ENCODE data around the gene STAU1.
A peak's percentile ranks its signal among the peaks of the same experiment; 100 is the strongest.
"Not testable (repeated sequence)": the region's sequence is repeated elsewhere in the genome, so short reads cannot be mapped to it uniquely, and the experiment has no call there.

STAU1 gene

DNA sequence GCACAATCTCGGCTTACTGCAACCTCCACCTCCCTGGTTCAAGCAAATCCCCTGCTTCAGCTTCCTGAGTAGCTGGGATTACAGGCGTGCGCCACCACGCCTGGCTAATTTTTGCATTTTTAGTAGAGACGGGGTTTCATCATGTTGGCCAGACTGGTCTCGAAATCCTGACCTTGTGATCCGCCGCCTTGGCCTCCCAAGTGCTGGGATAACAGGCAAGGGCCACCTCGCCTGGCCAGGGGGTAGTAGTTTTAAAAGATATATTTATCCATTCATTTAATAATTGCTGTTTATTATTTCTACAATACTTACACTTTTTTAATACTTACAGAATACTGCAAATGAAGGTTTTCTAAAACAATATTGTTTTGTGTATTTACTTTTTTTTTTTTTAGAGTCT is 15.6 kb upstream of the STAU1 start:
- no peak for DNase-seq (ENCODE audit: low read depth)

- DNase-seq (ENCODE audit: low read depth), result no peak
Observed at GRCh38 chr20:49203011-49203410, 14.9 kb upstream of the STAU1 start.

DNA sequence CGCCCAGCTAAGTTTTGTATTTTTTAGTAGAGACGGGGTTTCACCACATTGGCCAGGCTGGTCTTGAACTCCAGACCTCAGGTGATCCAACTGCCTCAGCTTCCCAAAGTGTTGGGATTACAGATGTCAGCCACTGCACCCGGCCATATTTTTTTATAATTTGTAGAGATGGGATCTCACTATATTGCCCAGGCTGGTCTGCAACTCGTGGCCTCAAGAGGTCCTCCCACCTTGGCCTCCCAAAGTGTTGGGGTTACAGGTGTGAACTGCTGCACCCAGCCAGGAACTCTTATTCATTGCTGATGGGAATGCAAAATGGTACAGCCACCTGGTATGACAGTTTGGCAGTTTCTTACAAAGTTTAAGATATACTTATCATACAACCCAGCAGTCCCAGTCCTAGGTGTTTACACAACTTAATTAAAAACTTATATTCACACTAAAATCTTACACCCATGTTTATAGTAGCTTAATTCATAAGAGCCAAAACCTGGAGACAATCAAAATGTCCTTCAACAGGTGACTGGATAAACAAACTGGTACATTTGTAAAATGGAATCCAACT is 11.7 kb upstream of the STAU1 start:
- DNase-seq (ENCODE audit: low read depth), result no peak

DNA sequence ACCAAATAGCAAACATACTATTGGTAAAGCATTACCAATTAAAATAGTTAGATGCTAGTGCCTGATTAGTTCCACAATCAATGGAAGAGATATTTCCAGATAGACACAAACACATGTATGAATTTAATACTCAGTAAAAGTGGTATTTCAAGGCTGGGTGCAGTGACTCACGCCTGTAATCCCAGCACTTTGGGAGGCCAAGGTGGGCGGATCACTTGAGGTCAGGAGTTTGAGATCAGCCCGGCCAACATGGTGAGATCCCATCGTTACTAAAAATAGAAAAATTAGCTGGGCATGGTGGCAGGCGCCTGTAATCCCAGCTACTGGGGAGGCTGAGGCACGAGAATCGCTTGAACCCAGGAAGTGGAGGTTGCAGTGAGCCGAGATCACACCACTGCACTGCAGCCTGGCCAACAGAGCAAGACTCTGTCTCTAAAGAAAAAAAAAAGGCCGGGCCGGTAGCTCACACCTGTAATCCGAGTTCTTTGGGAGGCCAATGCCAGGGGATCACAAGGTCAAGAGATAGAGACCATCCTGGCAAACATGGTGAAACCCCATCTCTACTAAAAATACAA is 4.9 kb upstream of the STAU1 start:
- DNase-seq (ENCODE audit: low read depth), result not testable (repeated sequence)

GRCh38 chr20:49187330-49187850 is 744 bp downstream of the STAU1 start:
- DNase-seq (ENCODE audit: low read depth), result peak; percentile 8

DNA sequence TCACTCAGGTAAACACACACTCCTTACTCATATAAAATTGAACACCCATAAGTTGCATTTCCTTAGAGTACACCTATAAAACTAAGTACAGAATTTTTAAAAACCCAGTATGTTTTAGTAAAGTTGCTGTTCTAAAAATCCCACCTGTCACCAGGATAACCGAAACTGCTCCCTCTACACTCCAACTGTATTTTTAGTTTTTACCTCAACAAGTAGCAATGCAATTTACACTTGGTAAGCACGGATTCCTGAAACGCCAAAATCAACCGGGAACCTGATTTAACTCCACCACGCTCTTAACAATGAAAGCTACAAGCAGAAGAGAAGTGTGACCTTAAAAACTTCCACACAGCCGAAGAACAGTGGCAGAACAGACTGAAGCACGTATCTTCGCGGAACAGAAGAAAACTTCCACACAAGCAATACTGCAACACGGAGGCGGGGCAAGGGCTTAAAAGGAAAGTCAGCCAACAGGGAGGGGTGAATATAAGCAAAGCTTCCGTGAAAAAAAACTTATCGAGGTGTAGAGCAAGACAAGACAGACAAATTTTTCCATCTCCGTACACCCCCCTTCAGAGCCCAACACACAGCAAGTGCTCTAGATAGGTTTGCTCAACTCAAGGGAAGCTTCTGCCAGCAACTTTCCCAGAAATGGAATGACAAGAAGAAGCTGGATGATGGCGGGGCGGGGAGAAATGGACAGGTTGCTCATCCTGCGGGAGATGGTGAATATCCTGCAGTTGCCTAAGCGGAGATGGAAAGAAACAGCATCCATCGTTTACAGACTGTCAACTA is 1.4 kb downstream of the STAU1 start:
- peak; percentile 52 for DNase-seq (ENCODE audit: low read depth)

DNA sequence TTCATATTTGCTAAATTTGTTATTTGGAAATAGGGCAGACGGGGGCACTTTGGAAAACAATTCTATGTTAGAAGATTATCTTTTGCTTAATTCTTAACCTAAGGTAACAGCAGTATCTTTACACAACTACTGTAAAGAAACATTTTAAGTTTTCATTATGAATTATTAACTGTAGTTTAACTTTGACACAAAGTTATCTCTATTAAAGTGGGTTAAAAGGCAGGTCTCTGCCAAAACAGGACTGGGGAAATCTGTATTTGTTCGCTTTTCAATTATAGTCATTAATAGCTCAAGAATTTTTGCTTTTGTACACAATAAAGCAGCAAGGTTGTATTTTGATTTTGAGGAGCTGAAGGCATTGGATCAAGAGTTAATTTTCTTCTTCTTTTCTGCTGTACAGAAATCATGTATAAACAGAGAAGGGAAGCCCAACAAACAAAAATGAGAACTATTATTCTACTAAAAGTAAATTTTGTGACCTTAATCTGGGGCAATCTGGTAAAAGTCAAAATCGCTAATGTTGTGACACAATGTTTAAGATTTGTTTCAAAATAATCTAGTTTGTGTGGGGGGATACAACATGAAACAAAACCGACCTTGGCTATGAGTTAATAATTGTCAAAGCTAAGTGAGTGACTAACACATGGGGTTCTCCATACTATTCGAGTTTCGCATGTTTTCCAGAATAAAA is 2.9 kb downstream of the STAU1 start:
- no peak for DNase-seq (ENCODE audit: low read depth)

DNA sequence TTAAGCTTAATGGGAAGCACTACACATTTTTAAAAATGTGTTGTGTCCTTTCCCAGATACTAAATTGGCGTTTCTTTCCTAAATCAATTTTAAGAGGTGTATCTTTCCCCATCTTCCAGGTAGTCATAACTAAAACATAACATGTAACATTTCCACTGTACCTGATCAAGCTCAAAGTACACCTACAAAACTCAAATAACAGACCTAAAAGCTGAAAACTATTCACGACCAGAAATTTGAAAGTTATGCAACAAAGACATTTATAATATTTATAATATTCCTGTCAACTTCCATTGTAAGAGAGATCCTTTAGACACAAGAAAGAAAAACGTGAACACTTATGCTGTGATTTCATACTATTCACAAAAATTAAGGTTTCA is 3.5 kb downstream of the STAU1 start:
- DNase-seq (ENCODE audit: low read depth), result no peak

- not testable (repeated sequence) for DNase-seq (ENCODE audit: low read depth)
Observed at GRCh38 chr20:49184084-49184501, 4.0 kb downstream of the STAU1 start.

DNA sequence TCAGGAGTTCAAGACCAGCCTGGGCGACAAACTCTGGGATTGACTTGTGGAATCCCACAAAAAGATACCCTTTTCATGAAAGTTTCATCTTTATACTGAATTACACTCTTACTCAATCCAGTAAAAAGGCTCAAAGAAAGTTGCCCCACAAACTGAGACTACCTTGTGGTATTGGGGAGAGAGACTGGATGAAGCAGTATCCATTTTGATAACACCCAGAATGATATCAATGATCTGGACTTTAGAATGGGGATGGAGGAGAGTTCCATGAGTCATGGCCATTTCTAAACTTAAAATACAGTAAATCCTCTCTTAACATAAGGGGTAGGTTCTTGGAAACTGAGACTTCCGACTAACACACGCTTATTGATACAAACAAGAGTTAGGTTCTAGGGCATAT is 4.7 kb downstream of the STAU1 start:
- DNase-seq (ENCODE audit: low read depth), result no peak

- no peak for DNase-seq (ENCODE audit: low read depth)
Observed at GRCh38 chr20:49181265-49181877, 6.8 kb downstream of the STAU1 start.

- DNase-seq (ENCODE audit: low read depth), result no peak
Observed at GRCh38 chr20:49179368-49180277, 8.5 kb downstream of the STAU1 start.

DNA sequence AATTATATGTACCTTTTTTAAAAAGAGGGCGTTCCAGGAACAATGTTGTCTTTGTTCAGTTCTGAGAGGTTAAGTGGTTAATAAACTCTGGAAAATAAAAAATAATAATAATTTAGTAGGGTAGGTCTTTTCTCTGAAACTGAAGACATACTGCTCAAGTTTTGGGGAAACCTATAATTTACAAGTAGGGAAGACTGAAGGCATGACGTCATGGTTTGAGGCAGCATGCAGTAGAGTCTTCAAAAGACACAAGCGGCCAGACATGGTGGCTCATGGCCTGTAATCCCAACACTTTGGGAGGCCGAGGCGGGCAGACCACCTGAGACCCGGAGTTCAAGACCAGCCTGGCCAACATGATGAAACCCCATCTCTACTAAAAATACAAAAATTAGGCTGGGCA is 14.0 kb downstream of the STAU1 start:
- no peak for DNase-seq (ENCODE audit: low read depth)

- no peak for DNase-seq (ENCODE audit: low read depth)
Observed at GRCh38 chr20:49172413-49172812, 15.7 kb downstream of the STAU1 start.

DNA sequence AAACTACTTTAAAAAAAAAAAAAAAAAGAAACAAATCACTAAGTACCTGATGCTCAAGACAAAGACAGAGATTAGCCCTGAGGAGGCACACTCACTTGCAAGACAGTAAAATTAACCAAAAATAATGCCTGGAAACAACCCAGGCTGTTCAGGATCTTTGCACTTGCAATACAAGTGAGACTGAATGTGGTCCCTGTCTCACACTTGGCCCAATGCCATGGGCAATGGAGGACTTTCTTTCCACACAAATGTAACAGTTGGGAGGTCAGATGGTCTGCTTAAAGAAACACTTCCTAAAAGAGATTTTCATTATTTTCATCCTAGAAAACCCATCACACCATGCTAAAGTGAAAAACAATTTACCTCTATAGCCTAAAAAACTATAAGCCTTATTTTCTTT is 16.2 kb downstream of the STAU1 start:
- DNase-seq (ENCODE audit: low read depth), result no peak

- DNase-seq (ENCODE audit: low read depth), result no peak
Observed at GRCh38 chr20:49170714-49171113, 17.4 kb downstream of the STAU1 start.

GRCh38 chr20:49169547-49169946 is 18.6 kb downstream of the STAU1 start:
- no peak for DNase-seq (ENCODE audit: low read depth)

DNA sequence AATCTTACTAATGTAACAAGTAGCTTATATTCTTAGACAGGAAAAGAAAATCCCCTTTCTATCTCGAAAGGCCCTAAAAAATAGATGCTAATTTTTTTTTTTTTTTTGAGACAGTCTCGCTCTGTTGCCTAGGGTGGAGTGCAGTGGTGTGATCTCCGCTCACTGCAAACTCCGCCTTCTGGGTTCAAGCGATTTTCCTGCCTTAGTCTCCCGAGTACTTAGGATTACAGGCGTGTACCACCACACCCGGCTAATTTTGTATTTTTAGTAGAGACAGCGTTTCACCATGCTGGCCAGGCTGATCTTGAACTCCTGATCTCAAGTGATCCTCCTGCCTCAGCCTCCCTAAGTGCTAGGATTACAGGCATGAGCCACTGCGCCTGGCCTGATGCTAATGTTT is 19.3 kb downstream of the STAU1 start:
- not testable (repeated sequence) for DNase-seq (ENCODE audit: low read depth)

DNA sequence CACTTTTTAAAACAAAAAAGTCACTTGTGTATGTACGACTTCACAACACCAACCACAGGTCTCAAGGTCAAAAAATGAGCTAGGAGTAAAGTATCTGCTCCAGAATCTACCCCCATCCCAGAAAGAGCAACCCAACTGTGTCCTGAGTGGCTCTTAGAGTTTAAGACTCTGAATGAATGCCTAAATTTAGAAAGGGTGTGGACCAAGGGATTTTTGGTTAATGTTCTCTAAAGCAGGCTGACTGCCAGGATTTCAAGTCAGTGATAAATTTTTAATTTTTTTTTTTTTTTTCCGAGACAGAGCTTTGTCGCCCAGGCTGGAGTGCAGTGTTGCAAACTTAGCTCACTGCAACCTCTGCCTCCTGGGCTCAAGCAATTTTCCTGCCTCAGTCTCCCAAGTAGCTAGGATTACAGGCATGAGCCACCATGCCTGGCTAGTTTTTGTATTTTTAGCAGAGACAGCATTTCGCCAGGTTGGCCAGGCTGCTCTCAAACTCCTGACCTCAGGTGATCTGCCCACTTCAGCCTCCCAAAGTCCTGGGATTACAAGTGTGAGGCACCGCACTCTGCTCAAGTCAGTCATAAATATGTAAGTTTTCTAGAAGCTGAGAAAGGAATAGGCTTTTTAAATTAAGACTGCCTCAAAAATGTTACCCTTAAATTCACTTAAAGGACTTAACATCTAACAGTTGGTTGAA is 20.2 kb downstream of the STAU1 start:
- DNase-seq (ENCODE audit: low read depth), result no peak

Data from T follicular helper cell (primary cell).